Peyer's patch (tissue), 4 donors: Measurements from ENCODE around the gene PPFIA3. TPM values are rescaled to one million over a fixed set of nuclear protein-coding genes. Genes with fewer than 3 reads are reported as not detected.
A peak's percentile ranks its signal among the peaks of the same experiment; 100 is the strongest.

Experiments used
- DNase-seq, 3 donors: peaks; one replicate each; pipeline ENCODE4 v3.0.0-alpha.2; 2017 to 2019
- H3K27ac ChIP-seq, 4 donors: fragments of 200-600 bp; sonication (generic); one replicate each; pipeline ENCODE4 v1.5.1; 2016 to 2019
- H3K27me3 ChIP-seq, 2 donors: fragments of 200-600 bp; sonication (generic); one replicate each; pipeline ENCODE4 v1.5.1; 2019
- H3K36me3 ChIP-seq, 3 donors: fragments of 200-600 bp; sonication (generic); one replicate each; pipeline ENCODE4 v1.5.1; 2016 to 2019
- H3K4me1 ChIP-seq, 4 donors: fragments of 200-600 bp; sonication (generic); one replicate each; pipeline ENCODE4 v1.5.1; 2016 to 2019
- H3K4me3 ChIP-seq, 4 donors: fragments of 200-600 bp; sonication (generic); 1 replicate in 3 of 4; 2 replicates in 1 of 4; pipeline ENCODE4 v1.5.1; 2016 to 2019; ENCODE audit warnings: mild to moderate bottlenecking in 1 of 4
- H3K9me3 ChIP-seq, 4 donors: fragments of 200-600 bp; sonication (generic); one replicate each; pipeline ENCODE4 v1.5.1; 2016 to 2019; ENCODE audit warnings: mild to moderate bottlenecking in 1 of 4
- POLR2A ChIP-seq, 2 donors: fragments of 450-650 bp; IDR thresholded peaks; one replicate each; pipeline ENCODE4 v1.5.1; 2017; ENCODE audit warnings: antibody characterized with exemption in 2 of 2, mild to moderate bottlenecking in 2 of 2, moderate library complexity in 2 of 2
- total RNA-seq, 4 donors: library from RNA; depleted of rRNA; stranded (reverse); fragments of >200 nt; gene quantifications; one replicate each; pipeline ENCODE4 v1.1.0, GENCODE V29; 2016
- TF ChIP-seq, protein P1 (sequence below), 6 experiments: fragments of 450-650 bp in 4 of 6; fragments of 200-600 bp in 2 of 6; sonication (generic) in 1 of 6; IDR thresholded peaks; one replicate each; pipeline ENCODE4 v1.5.1; 2017 to 2019; ENCODE audit warnings: antibody characterized with exemption in 6 of 6, mild to moderate bottlenecking in 3 of 6, moderate library complexity in 1 of 6

PPFIA3 gene
- total RNA-seq, 4 donors from 2014 or later, result 12.7 to 24.8 (median 16.4) TPM

DNA sequence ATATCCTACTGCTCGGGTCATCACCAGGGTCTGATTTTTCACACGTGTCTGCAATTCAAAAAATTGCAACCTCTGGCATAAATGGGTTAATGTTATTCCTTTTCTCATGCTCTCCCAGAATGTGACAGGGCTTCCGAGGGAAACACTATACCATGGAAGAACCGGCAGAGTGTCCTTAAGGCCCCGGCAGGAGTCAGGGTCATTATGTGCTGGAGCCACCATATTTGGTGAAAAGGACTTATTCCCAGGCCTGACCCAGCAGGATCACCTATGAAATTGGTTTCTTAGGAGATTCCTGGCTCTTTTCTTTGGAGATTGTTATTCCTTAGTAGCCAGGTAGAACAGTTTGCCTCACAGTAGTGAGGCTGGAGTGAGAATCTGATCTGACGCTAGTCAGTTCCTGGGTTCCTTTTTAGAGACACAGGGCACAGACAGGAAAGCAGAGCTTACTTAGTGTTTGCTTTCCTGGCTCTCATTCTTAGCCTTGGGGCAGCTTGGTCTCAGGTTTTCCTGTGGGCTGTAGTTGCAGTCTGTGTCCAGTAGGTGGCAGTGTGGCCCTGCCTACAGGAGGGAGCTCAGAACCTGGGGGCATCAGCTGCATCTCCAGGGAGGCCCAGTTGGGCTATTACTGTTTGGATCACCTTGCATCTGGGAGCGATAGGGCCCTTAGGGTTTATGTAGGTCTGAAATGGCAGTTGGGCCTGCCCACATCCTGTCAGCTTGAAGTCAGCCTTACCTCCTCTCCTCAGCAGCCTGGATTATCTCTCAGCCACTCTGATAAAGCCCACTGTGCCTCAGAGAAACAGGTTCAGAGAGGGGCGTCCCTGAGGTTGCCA is 21.7 kb upstream of the PPFIA3 start:
- TF ChIP-seq, protein P1, sequence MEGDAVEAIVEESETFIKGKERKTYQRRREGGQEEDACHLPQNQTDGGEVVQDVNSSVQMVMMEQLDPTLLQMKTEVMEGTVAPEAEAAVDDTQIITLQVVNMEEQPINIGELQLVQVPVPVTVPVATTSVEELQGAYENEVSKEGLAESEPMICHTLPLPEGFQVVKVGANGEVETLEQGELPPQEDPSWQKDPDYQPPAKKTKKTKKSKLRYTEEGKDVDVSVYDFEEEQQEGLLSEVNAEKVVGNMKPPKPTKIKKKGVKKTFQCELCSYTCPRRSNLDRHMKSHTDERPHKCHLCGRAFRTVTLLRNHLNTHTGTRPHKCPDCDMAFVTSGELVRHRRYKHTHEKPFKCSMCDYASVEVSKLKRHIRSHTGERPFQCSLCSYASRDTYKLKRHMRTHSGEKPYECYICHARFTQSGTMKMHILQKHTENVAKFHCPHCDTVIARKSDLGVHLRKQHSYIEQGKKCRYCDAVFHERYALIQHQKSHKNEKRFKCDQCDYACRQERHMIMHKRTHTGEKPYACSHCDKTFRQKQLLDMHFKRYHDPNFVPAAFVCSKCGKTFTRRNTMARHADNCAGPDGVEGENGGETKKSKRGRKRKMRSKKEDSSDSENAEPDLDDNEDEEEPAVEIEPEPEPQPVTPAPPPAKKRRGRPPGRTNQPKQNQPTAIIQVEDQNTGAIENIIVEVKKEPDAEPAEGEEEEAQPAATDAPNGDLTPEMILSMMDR (IDR thresholded peaks at IDR 0.05), result peak; percentile 95 to 98 (median 97)
- TF ChIP-seq POLR2A (IDR thresholded peaks at IDR 0.05), result no peak
- no peak overlapping the region for H3K27ac ChIP-seq
- H3K27me3 ChIP-seq, result no peaks in the 10 kb centered on the region
- peak; percentile 59 to 84 (median 76) for DNase-seq
- H3K9me3 ChIP-seq, result no peaks in the 10 kb centered on the region
- no peak overlapping the region for H3K4me3 ChIP-seq
- no peaks in the 10 kb centered on the region for H3K4me1 ChIP-seq
- H3K36me3 ChIP-seq, result peaks cover 0 to 100% (median 4%) of the 10 kb centered on the region in 3 donors

DNA sequence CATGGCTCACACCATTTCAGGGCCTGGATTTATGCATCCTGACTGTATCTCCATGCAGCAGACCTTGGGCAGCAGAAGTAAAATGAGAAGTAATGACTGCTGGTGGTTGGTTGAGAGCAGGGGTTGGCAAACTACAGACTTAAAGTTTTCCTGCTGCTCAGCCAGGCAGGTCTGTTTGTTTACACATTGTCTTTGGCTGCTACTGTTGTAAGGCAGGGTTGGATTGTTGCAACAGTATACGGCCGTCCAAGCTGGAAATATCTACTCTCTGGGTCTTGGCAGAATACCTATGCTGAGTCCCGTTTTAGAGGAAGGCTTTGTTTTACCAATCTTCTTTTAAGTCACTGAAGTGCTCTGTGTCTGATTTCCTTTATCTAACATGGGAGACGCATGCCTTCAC is 20.5 kb upstream of the PPFIA3 start:
- DNase-seq, result no peak
- H3K4me1 ChIP-seq, result no peaks in the 10 kb centered on the region
- no peaks in the 10 kb centered on the region for H3K27me3 ChIP-seq
- TF ChIP-seq POLR2A (IDR thresholded peaks at IDR 0.05), result no peak
- TF ChIP-seq, protein P1 (IDR thresholded peaks at IDR 0.05), result no peak
- peaks cover 0 to 100% (median 4%) of the 10 kb centered on the region in 3 donors for H3K36me3 ChIP-seq
- H3K9me3 ChIP-seq, result no peaks in the 10 kb centered on the region
- H3K4me3 ChIP-seq, result no peak overlapping the region
- H3K27ac ChIP-seq, result no peak overlapping the region

DNA sequence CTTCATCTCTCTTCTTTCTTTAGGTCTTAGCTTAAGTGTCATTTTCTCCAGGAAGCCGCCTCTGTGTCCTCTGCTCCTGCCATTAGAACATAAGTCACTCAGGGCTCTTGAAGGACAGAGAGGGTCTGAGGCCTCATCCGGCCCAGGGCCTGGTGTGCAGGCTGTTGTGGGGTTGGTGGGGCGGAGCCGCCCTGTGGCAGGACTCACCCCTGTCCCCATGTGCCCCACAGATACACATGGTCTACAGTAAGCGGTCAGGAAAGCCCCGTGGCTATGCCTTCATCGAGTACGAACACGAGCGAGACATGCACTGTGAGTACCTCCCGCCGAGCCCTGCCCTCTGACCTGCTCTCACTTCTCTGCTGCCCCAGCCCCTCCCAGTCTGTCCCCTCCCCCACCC is 18.2 kb upstream of the PPFIA3 start:
- Histone ChIP-seq H3K4me3 (no peak overlapping the region), H3K27ac (no peak overlapping the region), H3K27me3 (no peaks in the 10 kb centered on the region), H3K9me3 (no peaks in the 10 kb centered on the region), H3K36me3 (peaks cover 0 to 100% (median 4%) of the 10 kb centered on the region in 3 donors), H3K4me1 (no peaks in the 10 kb centered on the region)
- TF ChIP-seq, protein P1 (IDR thresholded peaks at IDR 0.05), result no peak
- no peak for TF ChIP-seq POLR2A (IDR thresholded peaks at IDR 0.05)
- no peak for DNase-seq

DNA sequence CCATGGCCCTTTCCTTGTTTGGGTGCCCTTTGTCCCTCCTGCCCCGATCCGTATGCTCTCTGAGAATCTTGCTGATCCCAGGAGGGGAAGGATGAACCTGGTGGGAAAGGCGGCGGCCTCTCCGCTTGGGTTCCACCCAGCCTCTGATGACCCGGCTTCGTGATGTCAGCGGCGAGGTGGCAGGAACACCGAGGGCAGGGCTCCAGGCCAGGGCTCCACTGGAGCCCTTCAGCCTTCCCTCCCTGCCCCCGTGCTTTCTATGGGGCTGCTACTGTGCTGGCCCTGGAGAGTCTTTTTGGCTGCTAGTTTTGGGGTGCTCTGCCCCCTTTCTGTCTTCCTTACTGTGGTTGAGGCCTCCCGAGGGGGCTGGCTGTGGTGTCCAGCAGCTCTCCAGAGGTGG is 17.0 kb upstream of the PPFIA3 start:
- H3K9me3 ChIP-seq, result no peaks in the 10 kb centered on the region
- peaks cover 0 to 100% (median 4%) of the 10 kb centered on the region in 3 donors for H3K36me3 ChIP-seq
- H3K4me3 ChIP-seq, result no peak overlapping the region
- DNase-seq, result no peak
- TF ChIP-seq, protein P1 (IDR thresholded peaks at IDR 0.05), result no peak
- no peak for TF ChIP-seq POLR2A (IDR thresholded peaks at IDR 0.05)
- H3K4me1 ChIP-seq, result no peaks in the 10 kb centered on the region
- no peaks in the 10 kb centered on the region for H3K27me3 ChIP-seq
- no peak overlapping the region for H3K27ac ChIP-seq

DNA sequence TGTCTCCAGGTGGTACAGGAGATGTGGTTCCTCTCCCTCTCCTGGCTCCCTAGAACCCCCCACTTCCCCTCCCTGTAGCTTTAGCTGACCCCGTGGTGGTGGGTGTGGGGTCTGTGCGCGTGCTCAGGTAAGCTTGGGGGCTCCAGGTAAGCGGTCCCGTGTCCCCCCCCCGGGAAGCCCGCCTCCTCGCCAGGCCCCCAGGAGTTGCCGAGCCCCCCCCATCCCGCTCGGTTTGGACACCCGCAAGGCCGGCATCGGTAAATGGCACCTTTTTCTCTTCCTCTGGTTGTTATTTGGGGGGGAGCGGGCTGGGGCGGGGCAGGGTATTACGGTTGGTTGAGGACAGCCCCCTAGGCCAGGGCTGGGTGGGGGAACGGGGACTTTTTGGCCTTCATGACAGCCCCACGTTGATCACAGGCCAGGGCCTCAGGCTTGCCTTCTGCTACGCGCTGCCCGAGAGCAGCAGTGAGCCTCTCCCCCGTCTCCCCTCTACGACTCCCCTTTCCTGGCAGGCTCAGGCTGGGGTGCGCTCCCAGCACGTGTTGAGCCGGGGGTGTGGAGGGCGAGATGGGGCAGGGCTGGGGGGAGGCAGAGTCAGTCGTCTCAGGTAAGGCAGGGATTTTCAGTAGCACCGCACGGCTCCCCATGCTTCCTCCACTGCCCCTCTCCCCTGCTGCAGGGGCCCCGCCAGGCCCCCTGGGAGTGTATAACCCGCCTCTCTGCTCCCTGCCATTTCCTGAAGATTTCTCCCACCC is 15.8 kb upstream of the PPFIA3 start:
- Histone ChIP-seq H3K27me3 (no peaks in the 10 kb centered on the region), H3K9me3 (no peaks in the 10 kb centered on the region), H3K27ac (no peak overlapping the region), H3K4me3 (no peak overlapping the region), H3K4me1 (no peaks in the 10 kb centered on the region), H3K36me3 (peaks cover 0 to 100% (median 3%) of the 10 kb centered on the region in 3 donors)
- no peak for DNase-seq
- TF ChIP-seq, protein P1 (IDR thresholded peaks at IDR 0.05), result no peak
- TF ChIP-seq POLR2A (IDR thresholded peaks at IDR 0.05), result no peak
